HEK293T (cell line): ENCODE measurements around the gene LYRM1.

Experiments used
- CTCF ChIA-PET: fragments of 350-600 bp; formaldehyde crosslinking; extraction: SDS; loops from one replicate; lab custom pipeline; 2021; ENCODE audit warnings: antibody characterized with exemption, inconsistent platforms; lab: Yijun Ruan, JAX
- POLR2A ChIA-PET: fragments of 350-600 bp; formaldehyde crosslinking; extraction: SDS; loops from one replicate; lab custom pipeline; 2020; ENCODE audit warnings: antibody characterized with exemption, inconsistent platforms; lab: Yijun Ruan, JAX
- DNase-seq: peaks from one replicate; pipeline ENCODE4 v3.0.0; 2012; ENCODE audit warnings: mixed read lengths; ENCODE audit errors: extremely low spot score
- ARNT ChIP-seq: fragments of 450-650 bp; IDR thresholded peaks from 2 replicates; pipeline ENCODE4 v1.6.1; 2017; ENCODE audit warnings: mild to moderate bottlenecking
- BHLHE40 ChIP-seq: fragments of 450-650 bp; IDR thresholded peaks from 2 replicates; pipeline ENCODE4 v1.6.1; 2016; ENCODE audit warnings: mild to moderate bottlenecking, moderate library complexity, borderline replicate concordance
- CTBP1 ChIP-seq: fragments of 450-650 bp; IDR thresholded peaks from 2 replicates; pipeline ENCODE4 v1.6.1; 2016; ENCODE audit warnings: borderline replicate concordance
- ELF4 ChIP-seq: fragments of 450-650 bp; IDR thresholded peaks from 2 replicates; pipeline ENCODE4 v1.6.1; 2017; ENCODE audit warnings: antibody characterized with exemption
- FOXA1 ChIP-seq: fragments of 450-650 bp; IDR thresholded peaks from 2 replicates; pipeline ENCODE4 v1.6.1; 2016; ENCODE audit warnings: mild to moderate bottlenecking
- FOXK2 ChIP-seq: fragments of 450-650 bp; IDR thresholded peaks from 2 replicates; pipeline ENCODE4 v1.6.1; 2016; ENCODE audit warnings: mild to moderate bottlenecking
- FOXM1 ChIP-seq: fragments of 450-650 bp; IDR thresholded peaks from 2 replicates; pipeline ENCODE4 v1.6.1; 2017; ENCODE audit warnings: mild to moderate bottlenecking, borderline replicate concordance
- HDGF ChIP-seq: fragments of 450-650 bp; IDR thresholded peaks from 2 replicates; pipeline ENCODE4 v1.6.1; 2017; ENCODE audit warnings: antibody characterized with exemption, borderline replicate concordance
- L3MBTL2 ChIP-seq: fragments of 450-650 bp; conservative IDR thresholded peaks from 2 replicates; pipeline ENCODE4 v1.6.1; 2016; ENCODE audit warnings: mild to moderate bottlenecking
- LEF1 ChIP-seq: fragments of 450-650 bp; IDR thresholded peaks from 2 replicates; pipeline ENCODE4 v1.6.1; 2017; ENCODE audit warnings: mild to moderate bottlenecking, borderline replicate concordance
- NFRKB ChIP-seq: fragments of 450-650 bp; IDR thresholded peaks from 2 replicates; pipeline ENCODE4 v1.6.1; 2016; ENCODE audit warnings: mild to moderate bottlenecking, moderate library complexity
- SP1 ChIP-seq: fragments of 450-650 bp; IDR thresholded peaks from 2 replicates; pipeline ENCODE4 v1.6.1; 2017
- SUZ12 ChIP-seq: fragments of 450-650 bp; IDR thresholded peaks from 2 replicates; pipeline ENCODE4 v1.6.1; 2016; ENCODE audit warnings: mild to moderate bottlenecking
- TARDBP ChIP-seq: fragments of 450-650 bp; IDR thresholded peaks from 2 replicates; pipeline ENCODE4 v1.6.1; 2016
- ZNF384 ChIP-seq: fragments of 450-650 bp; IDR thresholded peaks from 2 replicates; pipeline ENCODE4 v1.6.1; 2016
- TF ChIP-seq, protein P1 (sequence below): fragments of 450-650 bp; IDR thresholded peaks from 2 replicates; pipeline ENCODE4 v1.6.1; 2016

LYRM1 gene

DNA sequence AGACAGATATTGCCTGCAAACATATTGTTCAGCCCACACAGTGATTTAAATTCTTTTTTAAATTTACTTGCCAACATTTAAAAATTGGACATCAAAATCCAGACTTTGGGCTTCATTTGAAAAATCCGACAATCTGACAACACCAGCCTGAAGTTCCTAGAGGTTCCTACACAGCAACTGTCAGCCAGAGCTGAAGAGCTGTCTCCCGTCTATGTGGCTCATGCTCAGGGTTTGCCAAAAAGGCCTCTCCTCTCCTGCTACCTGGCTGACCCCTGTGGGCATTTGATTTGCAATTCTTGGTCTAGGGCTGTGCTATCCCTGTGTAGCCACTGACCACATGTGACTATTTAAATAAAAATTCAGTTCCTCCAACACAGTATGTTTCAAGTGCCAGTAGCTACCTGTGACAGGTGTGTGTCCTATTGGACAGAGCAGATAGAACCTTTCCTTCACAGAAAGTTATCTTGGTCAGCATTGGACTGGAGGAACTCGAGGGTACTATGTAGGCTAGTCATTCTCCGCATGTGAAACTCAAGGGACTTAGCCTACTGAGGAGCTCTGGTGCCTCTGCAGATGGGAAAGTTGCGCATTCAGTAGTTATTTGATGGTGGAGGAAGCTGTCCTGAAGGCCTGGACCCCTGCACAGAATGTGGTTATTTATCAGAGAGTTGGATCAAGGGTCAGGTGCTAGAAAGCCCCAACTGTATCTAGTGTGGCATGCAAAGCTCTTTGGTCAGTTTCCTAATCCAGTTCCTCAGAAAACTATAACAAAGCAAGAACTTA, 2.7 kb downstream of the LYRM1 start:
- no peak for DNase-seq
- ChIA-PET CTCF (no interaction called here), POLR2A (interaction anchor here (1.4 kb wide), 1 partner anchor 97 kb away, joined by 4 read pairs; the partner anchor contains the start of genes ERI2 and REXO5)
- TF ChIP-seq FOXM1: no peak
- no peak for TF ChIP-seq CTBP1
- no peak for TF ChIP-seq HDGF
- no peak for TF ChIP-seq SUZ12
- no peak for TF ChIP-seq BHLHE40
- TF ChIP-seq NFRKB: no peak
- no peak for TF ChIP-seq SP1
- no peak for TF ChIP-seq LEF1
- TF ChIP-seq FOXK2: no peak
- no peak for TF ChIP-seq ARNT
- TF ChIP-seq, protein P1, sequence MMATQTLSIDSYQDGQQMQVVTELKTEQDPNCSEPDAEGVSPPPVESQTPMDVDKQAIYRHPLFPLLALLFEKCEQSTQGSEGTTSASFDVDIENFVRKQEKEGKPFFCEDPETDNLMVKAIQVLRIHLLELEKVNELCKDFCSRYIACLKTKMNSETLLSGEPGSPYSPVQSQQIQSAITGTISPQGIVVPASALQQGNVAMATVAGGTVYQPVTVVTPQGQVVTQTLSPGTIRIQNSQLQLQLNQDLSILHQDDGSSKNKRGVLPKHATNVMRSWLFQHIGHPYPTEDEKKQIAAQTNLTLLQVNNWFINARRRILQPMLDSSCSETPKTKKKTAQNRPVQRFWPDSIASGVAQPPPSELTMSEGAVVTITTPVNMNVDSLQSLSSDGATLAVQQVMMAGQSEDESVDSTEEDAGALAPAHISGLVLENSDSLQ: no peak
- TF ChIP-seq ZNF384: no peak
- TF ChIP-seq TARDBP: no peak
- no peak for TF ChIP-seq FOXA1
- no peak for TF ChIP-seq L3MBTL2

DNA sequence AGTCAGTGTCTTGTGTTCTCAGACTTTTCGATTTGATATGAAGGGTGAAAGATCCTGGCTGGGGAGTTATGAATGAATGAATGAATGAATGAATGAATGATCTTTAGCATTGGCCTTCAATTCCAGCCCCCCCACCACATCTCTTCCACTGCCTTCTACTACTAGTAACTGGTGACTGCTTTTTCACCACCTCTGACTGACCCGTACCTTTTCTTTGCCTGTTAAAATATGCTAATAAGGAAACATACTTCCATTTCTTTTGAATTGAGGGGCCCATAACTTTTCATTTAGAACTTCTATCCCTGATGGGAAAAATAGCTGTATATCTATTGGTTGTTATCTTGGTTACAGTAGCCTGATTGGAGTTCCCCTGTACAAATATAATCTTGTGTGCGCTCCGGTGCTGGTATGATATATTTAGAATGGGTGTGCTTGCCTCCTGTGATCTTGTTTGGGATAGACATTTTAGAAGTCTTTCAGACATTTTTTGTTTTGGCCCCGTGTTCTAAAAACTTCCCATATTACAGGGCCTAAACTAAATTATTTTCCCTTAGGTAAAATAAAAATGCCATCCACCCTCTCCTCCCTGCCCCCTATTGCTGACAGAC, 3.4 kb downstream of the LYRM1 start:
- ChIA-PET CTCF (no interaction called here), POLR2A (interaction anchor here (1.0 kb wide), 1 partner anchor 9 kb away, joined by 4 read pairs; no protein-coding TSS in a partner anchor)
- TF ChIP-seq CTBP1 (no peak), ELF4 (no peak), FOXK2 (no peak), LEF1 (no peak), SUZ12 (no peak), FOXA1 (no peak), ZNF384 (no peak), FOXM1 (no peak)
- TF ChIP-seq, protein P1: no peak
- DNase-seq: no peak

DNA sequence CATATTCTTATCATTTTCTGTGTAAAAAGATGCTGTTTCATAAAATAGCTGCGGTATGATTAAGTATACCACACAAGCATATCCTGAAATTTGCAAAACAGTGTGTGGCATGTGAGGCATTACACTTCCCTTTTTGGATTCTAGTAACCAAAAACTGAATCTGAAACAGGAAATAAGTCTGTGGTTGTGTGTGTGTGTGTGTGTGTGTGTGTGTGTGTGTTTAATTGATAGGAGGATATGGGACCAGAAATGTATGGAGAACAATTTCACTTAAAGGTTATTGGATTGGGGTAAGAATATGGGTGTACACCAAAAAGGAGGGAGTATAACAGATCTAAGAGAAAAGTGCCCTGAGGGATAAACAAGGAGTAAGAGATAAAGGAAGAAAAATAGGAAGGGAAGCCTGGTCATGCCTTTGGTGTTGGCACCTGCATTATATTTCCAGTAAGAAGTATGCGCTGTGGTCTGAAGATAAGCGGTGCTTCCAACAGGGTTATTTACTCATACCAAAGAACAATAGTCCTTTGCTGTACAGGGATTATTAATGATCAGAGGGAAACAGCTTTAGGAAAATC, 4.0 kb downstream of the LYRM1 start:
- TF ChIP-seq ZNF384 (no peak), L3MBTL2 (no peak), HDGF (no peak), CTBP1 (no peak), FOXK2 (no peak), ARNT (no peak)
- no peak for DNase-seq
- ChIA-PET POLR2A (interaction anchor here (1.0 kb wide), 1 partner anchor 9 kb away, joined by 4 read pairs; no protein-coding TSS in a partner anchor), CTCF (no interaction called here)

DNA sequence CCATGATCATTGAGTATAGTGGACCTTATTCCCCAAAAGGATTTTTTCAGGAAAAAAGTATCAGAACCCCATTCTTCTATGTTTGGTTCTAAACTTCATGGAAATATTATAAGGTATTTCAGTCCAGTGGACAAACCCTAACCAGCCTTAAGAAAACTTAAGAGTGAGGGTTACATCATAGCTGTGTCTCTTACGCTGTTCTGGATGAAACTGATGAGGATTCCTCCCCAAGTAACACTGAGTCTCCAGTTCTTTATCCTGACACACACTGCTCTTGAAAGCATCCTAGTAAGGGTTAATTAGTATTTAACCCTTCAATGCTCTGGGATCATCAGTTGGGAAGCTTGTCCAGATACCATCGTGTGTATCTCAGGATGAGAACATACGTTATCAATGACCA, 5.0 kb downstream of the LYRM1 start:
- POLR2A ChIA-PET: no interaction called here
- CTCF ChIA-PET: no interaction called here
- no peak for TF ChIP-seq SP1
- TF ChIP-seq FOXM1: no peak
- TF ChIP-seq FOXA1: no peak
- TF ChIP-seq LEF1: no peak
- TF ChIP-seq TARDBP: no peak
- TF ChIP-seq ZNF384: no peak
- TF ChIP-seq SUZ12: no peak
- no peak for DNase-seq

DNA sequence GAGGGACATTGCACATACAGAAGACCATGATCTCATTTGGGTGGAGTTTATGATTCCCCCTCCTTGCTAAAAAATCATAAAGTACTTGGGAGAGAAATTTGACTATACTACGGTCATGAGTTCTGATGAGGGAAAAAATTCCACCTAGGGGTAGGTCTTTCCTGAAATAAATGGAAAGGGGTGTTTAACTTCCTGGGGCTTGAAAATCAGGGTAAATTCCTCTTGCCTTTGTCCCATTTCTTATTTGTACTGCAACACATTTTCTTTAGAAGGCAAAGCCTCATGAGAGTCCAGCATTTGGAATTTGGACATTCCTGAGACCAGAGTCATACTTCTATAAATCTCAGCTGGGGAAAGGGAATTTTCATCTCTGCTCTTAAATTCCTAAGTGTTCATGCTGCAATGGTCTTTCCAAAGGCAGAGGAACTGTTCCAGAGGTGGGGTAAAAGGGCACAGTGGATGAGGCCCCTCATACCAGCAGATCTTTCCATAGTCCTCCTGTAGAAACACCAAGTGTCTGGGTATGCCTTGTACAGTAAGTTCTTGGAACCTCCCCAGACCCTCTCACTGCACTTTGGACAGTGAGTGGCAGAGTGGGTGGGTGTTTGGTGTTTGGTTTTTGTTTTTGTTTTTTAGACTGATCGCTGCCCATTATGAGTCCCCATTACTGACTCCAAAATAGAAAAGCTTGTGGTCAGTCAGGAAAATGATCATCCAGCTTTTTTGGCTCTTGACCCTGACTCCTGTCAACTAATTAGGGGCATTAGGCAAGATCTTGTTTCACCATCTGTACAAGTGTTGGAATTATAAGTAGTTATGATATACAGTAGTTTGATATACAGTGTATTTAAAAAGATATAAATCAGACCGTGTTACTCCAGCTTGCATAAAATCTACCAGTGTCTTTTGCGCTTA, 6.0 kb downstream of the LYRM1 start:
- TF ChIP-seq ZNF384: no peak
- no peak for TF ChIP-seq FOXA1
- no peak for TF ChIP-seq FOXM1
- TF ChIP-seq, protein P1: no peak
- no peak for TF ChIP-seq BHLHE40
- no peak for TF ChIP-seq SUZ12
- no peak for TF ChIP-seq SP1
- no peak for TF ChIP-seq ELF4
- ChIA-PET POLR2A (no interaction called here), CTCF (no interaction called here)
- no peak for DNase-seq
